BE2C (cell line): ENCODE measurements around the gene AMFR.

Source experiments
- DNase-seq: peaks from one replicate; pipeline ENCODE4 v3.0.0-alpha.2; 2020
- H3K27me3 ChIP-seq: fragments of 250-450 bp; sonication (Bioruptor Pico); 2 replicates; pipeline ENCODE4 v1.5.1; 2020; ENCODE audit warnings: mild to moderate bottlenecking
- H3K36me3 ChIP-seq: fragments of 250-450 bp; sonication (Bioruptor Pico); 2 replicates; pipeline ENCODE4 v1.5.1; 2020; ENCODE audit warnings: mild to moderate bottlenecking
- H3K4me1 ChIP-seq: fragments of 250-450 bp; sonication (Bioruptor Pico); 2 replicates; pipeline ENCODE4 v1.5.1; 2020
- H3K4me3 ChIP-seq: 2 replicates; pipeline ENCODE4 v1.5.1; 2011; ENCODE audit warnings: low read depth, low read length
- H3K9me3 ChIP-seq: fragments of 250-450 bp; sonication (Bioruptor Pico); 2 replicates; pipeline ENCODE4 v1.5.1; 2020
- TF ChIP-seq, protein P1 (sequence below): IDR thresholded peaks from 2 replicates; pipeline ENCODE4 v1.5.1; 2012; ENCODE audit warnings: mild to moderate bottlenecking, low read depth, low read length

Gene AMFR

DNA sequence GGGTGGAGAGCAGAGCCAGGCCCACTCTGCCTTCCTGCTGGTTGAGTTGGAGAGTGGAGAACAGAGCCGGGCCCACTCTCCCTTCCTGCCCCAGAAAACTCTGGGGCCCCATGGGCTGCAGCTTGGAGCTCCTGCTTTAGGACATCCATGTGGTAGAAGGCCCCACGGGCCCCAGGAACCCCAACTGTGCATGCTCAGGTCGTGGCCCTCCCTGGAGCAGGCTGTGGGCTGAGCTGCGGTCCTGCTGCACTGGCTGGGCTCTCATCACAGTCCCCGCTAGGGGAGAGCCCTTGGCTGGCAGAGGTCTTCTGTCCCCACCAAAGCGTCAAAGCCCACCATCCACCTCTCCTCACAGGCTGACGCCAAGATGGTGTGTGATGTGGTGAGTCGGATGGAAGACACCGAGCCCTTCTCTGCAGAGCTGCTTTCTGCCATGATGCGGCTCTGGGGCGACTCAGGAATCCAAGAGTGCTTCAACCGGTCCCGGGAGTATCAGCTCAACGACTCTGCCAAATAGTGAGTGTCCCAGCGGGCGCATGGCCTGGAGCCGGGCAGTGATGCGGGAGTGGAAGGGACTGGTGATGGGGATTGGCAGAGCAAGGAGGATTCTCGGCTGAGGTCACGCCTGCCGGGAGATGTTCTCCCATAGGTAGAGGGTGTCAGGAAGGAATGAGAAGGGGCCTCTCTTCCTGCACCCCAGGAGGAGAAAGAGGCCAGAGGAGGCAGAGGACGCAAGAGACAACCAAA is 96.9 kb downstream of the AMFR start:
- Histone ChIP-seq H3K4me1 (no peaks in the 10 kb centered on the region), H3K9me3 (no peaks in the 10 kb centered on the region), H3K27me3 (no peaks in the 10 kb centered on the region), H3K4me3 (no peak overlapping the region), H3K36me3 (peaks cover 67% of the 10 kb centered on the region)
- no peak for DNase-seq
- TF ChIP-seq, protein P1, sequence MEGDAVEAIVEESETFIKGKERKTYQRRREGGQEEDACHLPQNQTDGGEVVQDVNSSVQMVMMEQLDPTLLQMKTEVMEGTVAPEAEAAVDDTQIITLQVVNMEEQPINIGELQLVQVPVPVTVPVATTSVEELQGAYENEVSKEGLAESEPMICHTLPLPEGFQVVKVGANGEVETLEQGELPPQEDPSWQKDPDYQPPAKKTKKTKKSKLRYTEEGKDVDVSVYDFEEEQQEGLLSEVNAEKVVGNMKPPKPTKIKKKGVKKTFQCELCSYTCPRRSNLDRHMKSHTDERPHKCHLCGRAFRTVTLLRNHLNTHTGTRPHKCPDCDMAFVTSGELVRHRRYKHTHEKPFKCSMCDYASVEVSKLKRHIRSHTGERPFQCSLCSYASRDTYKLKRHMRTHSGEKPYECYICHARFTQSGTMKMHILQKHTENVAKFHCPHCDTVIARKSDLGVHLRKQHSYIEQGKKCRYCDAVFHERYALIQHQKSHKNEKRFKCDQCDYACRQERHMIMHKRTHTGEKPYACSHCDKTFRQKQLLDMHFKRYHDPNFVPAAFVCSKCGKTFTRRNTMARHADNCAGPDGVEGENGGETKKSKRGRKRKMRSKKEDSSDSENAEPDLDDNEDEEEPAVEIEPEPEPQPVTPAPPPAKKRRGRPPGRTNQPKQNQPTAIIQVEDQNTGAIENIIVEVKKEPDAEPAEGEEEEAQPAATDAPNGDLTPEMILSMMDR, result no peak

DNA sequence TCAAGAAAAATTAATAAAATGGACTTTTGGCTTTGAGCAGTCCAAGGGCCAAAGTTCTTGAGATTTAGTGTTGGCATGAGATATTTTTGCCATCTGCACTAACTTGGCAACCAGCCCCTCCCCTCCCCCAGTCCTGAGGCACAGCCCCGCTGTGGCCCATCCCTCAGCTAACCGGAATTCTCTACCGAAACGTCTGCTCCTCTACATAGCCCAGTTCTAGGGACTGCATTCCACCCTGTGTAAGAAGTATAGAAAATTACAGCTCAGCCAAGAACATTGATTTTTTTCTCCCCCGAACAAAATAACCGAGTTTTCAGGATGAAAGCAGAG is 97.5 kb downstream of the AMFR start:
- no peak overlapping the region for H3K4me3 ChIP-seq
- H3K27me3 ChIP-seq, result no peaks in the 10 kb centered on the region
- no peaks in the 10 kb centered on the region for H3K4me1 ChIP-seq
- TF ChIP-seq, protein P1, result no peak
- no peak for DNase-seq
- no peaks in the 10 kb centered on the region for H3K9me3 ChIP-seq
- peaks cover 64% of the 10 kb centered on the region for H3K36me3 ChIP-seq

DNA sequence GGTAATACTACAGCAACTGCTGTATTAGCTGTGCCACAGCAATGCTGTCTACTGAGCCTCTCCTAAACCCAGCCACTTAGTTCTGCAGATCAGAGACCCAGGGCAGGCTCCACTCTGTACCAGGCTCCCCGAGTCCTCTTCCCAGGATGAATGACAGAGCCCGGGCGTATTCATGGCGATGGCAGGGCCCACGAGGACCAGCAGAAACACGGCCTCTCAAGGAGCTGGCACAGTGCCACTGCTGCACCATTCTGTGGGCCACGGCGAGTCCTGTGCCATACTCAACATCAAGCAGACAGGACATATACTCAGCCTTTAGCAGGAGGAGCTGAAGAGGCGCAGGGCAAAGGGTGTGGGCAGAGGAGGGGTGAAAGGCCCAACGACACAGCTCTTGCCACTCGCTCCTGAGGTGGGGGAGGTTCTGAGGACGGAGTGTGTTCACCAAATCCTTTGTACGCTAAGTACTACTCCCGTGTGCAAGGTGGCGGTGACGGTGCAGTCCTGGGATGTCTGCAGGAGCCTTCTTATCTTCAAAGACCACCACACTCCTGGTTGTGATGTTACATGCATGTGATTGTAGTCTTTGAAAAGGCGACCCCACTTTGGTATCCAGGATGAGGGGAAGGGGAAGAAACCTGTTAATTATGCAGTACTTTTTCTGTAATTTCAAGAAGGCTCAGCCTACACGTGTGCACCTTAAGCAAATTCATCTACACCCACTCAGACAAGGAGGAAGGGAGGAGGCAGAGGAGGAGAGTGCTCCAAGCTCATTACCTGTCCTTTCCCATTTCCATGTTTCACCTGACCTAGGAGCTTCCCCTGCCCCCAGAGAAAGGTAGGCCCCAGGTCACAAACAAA is 98.0 kb downstream of the AMFR start:
- TF ChIP-seq, protein P1, result no peak

DNA sequence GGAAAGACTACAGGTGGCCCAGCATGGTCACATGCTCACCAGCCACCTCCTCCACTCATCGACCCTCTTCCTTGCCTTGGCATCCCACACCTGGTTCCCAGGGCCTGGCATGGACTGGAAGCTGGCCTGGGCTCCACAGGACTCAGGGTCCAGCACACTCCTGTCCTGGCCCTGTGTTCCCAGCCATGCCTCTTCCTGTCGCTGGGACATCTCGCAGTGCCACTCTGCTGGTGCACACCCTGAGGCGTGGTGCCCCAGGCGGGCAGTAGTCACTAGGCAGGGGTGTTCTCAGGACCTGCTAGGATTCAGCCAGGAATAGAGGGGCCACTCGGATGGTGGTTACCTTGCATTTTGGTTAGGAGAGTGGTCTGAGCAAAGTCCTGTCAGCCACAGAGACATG is 99.4 kb downstream of the AMFR start:
- TF ChIP-seq, protein P1, result no peak
- no peaks in the 10 kb centered on the region for H3K4me1 ChIP-seq
- H3K36me3 ChIP-seq, result peaks cover 46% of the 10 kb centered on the region
- no peaks in the 10 kb centered on the region for H3K27me3 ChIP-seq
- no peak for DNase-seq
- no peaks in the 10 kb centered on the region for H3K9me3 ChIP-seq
- H3K4me3 ChIP-seq, result no peak overlapping the region

More for the DNA sequence above, 98.0 kb downstream of the AMFR start:
- Histone ChIP-seq H3K4me3 (no peak overlapping the region), H3K4me1 (no peaks in the 10 kb centered on the region), H3K36me3 (peaks cover 59% of the 10 kb centered on the region), H3K27me3 (no peaks in the 10 kb centered on the region), H3K9me3 (no peaks in the 10 kb centered on the region)
- no peak for DNase-seq

DNA sequence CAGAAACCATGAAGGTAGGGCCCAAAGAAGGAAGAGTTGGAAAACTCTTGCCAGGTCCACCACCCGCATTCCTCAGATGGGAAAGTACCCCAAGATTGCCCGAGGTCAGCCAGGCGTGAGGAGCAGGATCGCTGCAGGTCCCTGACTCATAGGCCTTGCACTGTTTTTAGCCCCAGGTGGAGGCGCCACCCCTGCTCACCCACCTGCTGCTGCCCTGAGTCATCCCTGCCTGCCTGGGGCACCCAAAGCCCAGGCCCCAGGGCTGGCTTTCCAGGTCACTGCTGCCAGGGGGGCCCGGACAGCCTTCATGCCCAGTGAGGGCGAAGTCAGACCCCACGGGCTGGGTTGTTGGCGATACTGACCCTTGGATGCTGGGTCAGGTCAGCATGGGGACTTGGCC is 100.9 kb downstream of the AMFR start:
- H3K4me1 ChIP-seq, result no peaks in the 10 kb centered on the region
- DNase-seq, result no peak
- H3K4me3 ChIP-seq, result no peak overlapping the region
- H3K36me3 ChIP-seq, result peaks cover 43% of the 10 kb centered on the region
- H3K9me3 ChIP-seq, result no peaks in the 10 kb centered on the region
- no peaks in the 10 kb centered on the region for H3K27me3 ChIP-seq
- TF ChIP-seq, protein P1, result no peak

DNA sequence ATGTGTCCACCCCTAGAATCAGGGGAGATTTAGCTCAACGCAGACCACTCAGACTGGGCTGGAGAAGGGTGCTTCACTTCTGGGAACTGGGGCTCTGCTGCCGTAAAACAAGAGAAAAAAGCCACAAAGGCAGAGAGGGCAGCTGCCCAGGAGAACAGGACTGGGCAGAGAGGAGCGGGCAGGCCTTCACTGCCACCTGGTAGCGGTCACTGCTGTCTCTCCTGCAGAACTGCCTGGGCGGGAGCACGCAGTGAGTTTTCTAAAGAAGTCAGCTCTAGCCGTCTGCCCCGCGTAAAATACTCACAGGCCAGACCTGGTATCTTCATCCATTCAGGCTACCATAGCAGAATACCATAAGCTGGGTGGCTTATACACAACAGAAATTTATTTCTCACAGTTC is 103.8 kb downstream of the AMFR start:
- Histone ChIP-seq H3K4me3 (no peak overlapping the region), H3K36me3 (peaks cover 28% of the 10 kb centered on the region), H3K9me3 (no peaks in the 10 kb centered on the region), H3K4me1 (peaks cover 11% of the 10 kb centered on the region), H3K27me3 (no peaks in the 10 kb centered on the region)
- no peak for DNase-seq
- TF ChIP-seq, protein P1, result no peak
